ENCODE measurements around the gene JMJD8. TPM values are rescaled to one million over a fixed set of nuclear protein-coding genes. Genes with fewer than 3 reads are reported as not detected.

The JMJD8 gene
- total RNA-seq, 1 experiment from 2014 or later = 73.9 TPM

DNA sequence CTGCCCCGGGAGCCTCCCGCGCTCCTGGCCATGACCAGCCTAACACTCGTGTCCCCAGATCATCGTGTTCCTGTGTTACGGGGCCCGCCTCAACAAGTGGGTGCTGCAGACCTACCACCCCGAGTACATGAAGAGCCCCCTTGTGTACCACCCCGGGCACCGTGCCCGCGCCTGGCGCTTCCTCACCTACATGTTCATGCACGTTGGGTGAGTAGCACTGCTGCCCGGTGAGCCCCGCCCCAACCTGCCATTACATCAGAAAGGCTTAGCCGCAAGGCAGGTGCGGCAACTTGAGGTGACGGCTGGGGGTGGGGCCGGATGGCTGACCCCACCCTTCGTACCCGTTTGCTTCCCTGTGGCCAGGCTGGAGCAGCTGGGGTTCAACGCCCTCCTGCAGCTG lies 7.2 kb downstream of the JMJD8 start:
- ChIA-PET POLR2A (interaction anchor here (1.0 kb wide), 1 partner anchor 88 kb away, joined by 3 read pairs; no protein-coding TSS in a partner anchor), CTCF (no interaction called here)
- in situ Hi-C loops (cut with HindIII; ENCODE audit: low pct_unique_long_range_greater_than_20kb, low sequenced_read_pairs) (no loop called here), intact Hi-C loops (cut with micrococcal nuclease; ENCODE audit: unreplicated experiment) (no loop called here)
- Histone ChIP-seq H3K36me3 (ENCODE audit: control insufficient read depth, insufficient read depth, low read length) (no peaks in the 10 kb centered on the region), H3K4me1 (ENCODE audit: control insufficient read depth, insufficient read depth, low read length) (peaks cover 25% of the 10 kb centered on the region), H3K9me3 (ENCODE audit: control insufficient read depth, insufficient read depth, low read depth, low read length) (no peaks in the 10 kb centered on the region), H3K27ac (ENCODE audit: low read length) (no peak overlapping the region), H3K4me3 (ENCODE audit: low read depth in 2 of 2, low read length in 2 of 2) (no peak overlapping the region), H3K27me3 (ENCODE audit: control insufficient read depth, insufficient read depth, low read length) (no peaks in the 10 kb centered on the region)
- no peak for DNase-seq (ENCODE audit: low read depth, low spot score)
- TF ChIP-seq REST (IDR thresholded peaks at IDR 0.05; ENCODE audit: insufficient read depth in 1 of 2, low read depth in 2 of 2, low read length in 1 of 2) (no peak), TCF7L2 (IDR thresholded peaks at IDR 0.05; ENCODE audit: low read depth, low read length) (no peak), SIN3A (IDR thresholded peaks at IDR 0.05; ENCODE audit: borderline replicate concordance, insufficient read depth, low read depth, low read length) (no peak), CTCF (IDR thresholded peaks at IDR 0.05) (no peak), POLR2AphosphoS5 (IDR thresholded peaks at IDR 0.05; ENCODE audit: low read depth, low read length) (no peak)
- ATAC-seq = no peak
- BruUV-seq (replicated peaks) = no TSS peak

DNA sequence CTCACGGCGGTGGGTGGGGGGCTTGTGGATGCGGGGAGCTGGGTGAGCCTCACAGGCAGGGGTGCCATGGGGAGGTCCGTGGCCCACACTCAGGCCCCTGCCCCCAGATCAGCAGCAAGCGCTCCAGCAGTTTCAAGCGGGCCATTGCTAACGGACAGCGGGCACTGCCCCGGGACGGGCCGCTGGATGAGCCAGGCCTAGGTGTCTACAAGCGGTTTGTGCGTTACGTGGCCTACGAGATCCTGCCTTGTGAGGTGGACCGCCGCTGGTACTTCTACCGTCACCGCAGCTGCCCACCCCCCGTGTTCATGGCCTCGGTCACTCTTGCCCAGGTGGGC lies 7.6 kb downstream of the JMJD8 start:
- H3K9me3 ChIP-seq (ENCODE audit: control insufficient read depth, insufficient read depth, low read depth, low read length) = no peaks in the 10 kb centered on the region
- H3K27me3 ChIP-seq (ENCODE audit: control insufficient read depth, insufficient read depth, low read length) = no peaks in the 10 kb centered on the region
- TF ChIP-seq POLR2AphosphoS5 (IDR thresholded peaks at IDR 0.05; ENCODE audit: low read depth, low read length) (no peak), REST (IDR thresholded peaks at IDR 0.05; ENCODE audit: insufficient read depth in 1 of 2, low read depth in 2 of 2, low read length in 1 of 2) (no peak), SIN3A (IDR thresholded peaks at IDR 0.05; ENCODE audit: borderline replicate concordance, insufficient read depth, low read depth, low read length) (no peak), CTCF (IDR thresholded peaks at IDR 0.05) (no peak), TCF7L2 (IDR thresholded peaks at IDR 0.05; ENCODE audit: low read depth, low read length) (no peak)
- no peak overlapping the region for H3K27ac ChIP-seq (ENCODE audit: low read length)
- BruUV-seq (replicated peaks) = no TSS peak
- in situ Hi-C loops (cut with HindIII; ENCODE audit: low pct_unique_long_range_greater_than_20kb, low sequenced_read_pairs) = no loop called here
- ATAC-seq (no peak), DNase-seq (ENCODE audit: low read depth, low spot score) (no peak)
- H3K4me1 ChIP-seq (ENCODE audit: control insufficient read depth, insufficient read depth, low read length) = peaks cover 22% of the 10 kb centered on the region
- POLR2A ChIA-PET = interaction anchor here (1.0 kb wide), 1 partner anchor 88 kb away, joined by 3 read pairs; no protein-coding TSS in a partner anchor
- H3K36me3 ChIP-seq (ENCODE audit: control insufficient read depth, insufficient read depth, low read length) = no peaks in the 10 kb centered on the region
- intact Hi-C loops (cut with micrococcal nuclease; ENCODE audit: unreplicated experiment) = no loop called here
- no peak overlapping the region for H3K4me3 ChIP-seq (ENCODE audit: low read depth in 2 of 2, low read length in 2 of 2)
- CTCF ChIA-PET = no interaction called here
